HepG2 (cell line): ENCODE measurements around the gene DOCK10. TPM values are rescaled to one million over a fixed set of nuclear protein-coding genes. Genes with fewer than 3 reads are reported as not detected.

ENCODE experiments used
- ATAC-seq: fragments of 200-7000 bp; cut with Tn5 transposase; 3 replicates; pipeline ENCODE4 v1.9.1; 2020; ENCODE audit warnings: mild to moderate bottlenecking, moderate library complexity
- BruUV-seq: library from RNA; stranded (reverse); fragments of 400-500 nt; replicated peaks from 2 replicates; lab custom pipeline; 2021; lab: Mats Ljungman, UMichigan
- CTCF ChIA-PET: fragments of 300-600 bp; formaldehyde crosslinking; extraction: SDS; loops from one replicate; lab custom pipeline; 2021; ENCODE audit warnings: low total read pairs, inconsistent platforms, low intra/inter-chr PET ratio; lab: Yijun Ruan, JAX
- POLR2A ChIA-PET: fragments of 350-600 bp; sonication (Branson Sonifier 250); formaldehyde crosslinking; loops from one replicate; lab custom pipeline; 2020; ENCODE audit warnings: antibody characterized with exemption, inconsistent platforms; lab: Yijun Ruan, JAX
- DNase-seq: peaks from one replicate; pipeline ENCODE4 v3.0.0-alpha.2; 2015; ENCODE audit warnings: low spot score
- FAIRE-seq: peaks from 3 replicates; lab custom pipeline; 2011; peaks lifted over from hg19 to GRCh38; lab: Jason Lieb, UNC
- H2AFZ ChIP-seq: one replicate; pipeline ENCODE4 v1.6.1; 2011; ENCODE audit warnings: low read length, inconsistent platforms
- H3K27ac ChIP-seq: fragments of 300-600 bp; 3 replicates; pipeline ENCODE4 v1.8.0; 2011; ENCODE audit warnings: mixed run types, mild to moderate bottlenecking, mixed read lengths, low read length, inconsistent platforms; ENCODE audit not compliant: insufficient read depth; ENCODE audit errors: extremely low read length
- H3K27me3 ChIP-seq, 2 experiments: fragments of 200-600 bp in 1 of 2; 2 replicates in 1 of 2; 3 replicates in 1 of 2; pipeline versions ENCODE4 v1.6.0 to v1.8.0; 2011; ENCODE audit warnings: low read length in 2 of 2, mild to moderate bottlenecking in 2 of 2, moderate library complexity in 2 of 2, inconsistent platforms in 1 of 2; ENCODE audit not compliant: insufficient read depth in 2 of 2, control insufficient read depth in 1 of 2
- H3K36me3 ChIP-seq, 2 experiments: fragments of 200-600 bp in 1 of 2; replicated peaks in 1 of 2; 2 replicates in 1 of 2; 3 replicates in 1 of 2; pipeline versions ENCODE4 v1.5.1 to v1.8.0; 2011; ENCODE audit warnings: low read length in 2 of 2, inconsistent platforms in 1 of 2; ENCODE audit not compliant: insufficient read depth in 2 of 2, control insufficient read depth in 1 of 2
- H3K4me1 ChIP-seq: 2 replicates; pipeline ENCODE4 v1.5.1; 2012; ENCODE audit warnings: low read length, inconsistent platforms; ENCODE audit not compliant: insufficient read depth
- H3K4me2 ChIP-seq: 2 replicates; pipeline ENCODE4 v1.6.0; 2011; ENCODE audit warnings: low read depth, low read length, inconsistent platforms
- H3K4me3 ChIP-seq, 3 experiments: fragments of 200-600 bp in 1 of 3; sonication (generic), shearing (Covaris generic) in 1 of 3; replicated peaks in 1 of 3; 2 replicates each; pipeline ENCODE4 v1.5.1; 2011 to 2016; ENCODE audit warnings: low read length in 3 of 3, inconsistent platforms in 2 of 3, low read depth in 2 of 3, mild to moderate bottlenecking in 2 of 3, control low read depth in 1 of 3, mixed read lengths in 1 of 3; ENCODE audit not compliant: insufficient read depth in 1 of 3
- H3K79me2 ChIP-seq: one replicate; pipeline ENCODE4 v1.6.1; 2011; ENCODE audit warnings: low read length, inconsistent platforms; ENCODE audit not compliant: insufficient read depth
- H3K9ac ChIP-seq: 2 replicates; pipeline ENCODE4 v1.6.0; 2011; ENCODE audit warnings: mild to moderate bottlenecking, low read depth, low read length, inconsistent platforms; ENCODE audit not compliant: insufficient read depth
- H3K9me3 ChIP-seq: 2 replicates; pipeline ENCODE4 v1.5.1; 2012; ENCODE audit warnings: mild to moderate bottlenecking, low read length
- H4K20me1 ChIP-seq: 2 replicates; pipeline ENCODE4 v1.6.0; 2011; ENCODE audit warnings: inconsistent platforms, mild to moderate bottlenecking, low read length, moderate library complexity; ENCODE audit not compliant: insufficient read depth
- FIP1L1 ChIP-seq: fragments of 200-400 bp; formaldehyde crosslinking; IDR thresholded peaks from 2 replicates; pipeline ENCODE4 v1.6.1; 2018; ENCODE audit warnings: low read depth, mild to moderate bottlenecking, low read length, moderate library complexity, borderline replicate concordance; ENCODE audit not compliant: insufficient read depth
- FLYWCH1 ChIP-seq: sonication (generic); formaldehyde crosslinking; IDR thresholded peaks from 2 replicates; pipeline ENCODE4 v1.8.1; 2023; ENCODE audit warnings: mild to moderate bottlenecking, missing genetic modification reagents
- GZF1 ChIP-seq: sonication (generic); formaldehyde crosslinking; IDR thresholded peaks from 2 replicates; pipeline ENCODE4 v1.5.1; 2020; ENCODE audit warnings: mild to moderate bottlenecking, missing genetic modification reagents
- RBAK ChIP-seq: sonication (generic); formaldehyde crosslinking; IDR thresholded peaks from 2 replicates; pipeline ENCODE4 v1.5.1; 2020; ENCODE audit warnings: mild to moderate bottlenecking, missing genetic modification reagents
- SPEN ChIP-seq: sonication (generic); formaldehyde crosslinking; IDR thresholded peaks from 2 replicates; pipeline ENCODE4 v1.5.1; 2020; ENCODE audit warnings: low read depth, mild to moderate bottlenecking, missing genetic modification reagents
- ZBTB7A ChIP-seq: sonication (generic); formaldehyde crosslinking; IDR thresholded peaks from 2 replicates; pipeline ENCODE4 v1.8.0; 2022; ENCODE audit warnings: mild to moderate bottlenecking, missing genetic modification reagents
- ZNF10 ChIP-seq: sonication (generic); formaldehyde crosslinking; IDR thresholded peaks from 2 replicates; pipeline ENCODE4 v1.4.0; 2020; ENCODE audit warnings: mild to moderate bottlenecking, low read depth, missing genetic modification reagents, borderline replicate concordance
- ZNF543 ChIP-seq: sonication (generic); formaldehyde crosslinking; IDR thresholded peaks from 2 replicates; pipeline ENCODE4 v1.4.0; 2020; ENCODE audit warnings: mild to moderate bottlenecking, missing genetic modification reagents
- ZSCAN9 ChIP-seq: IDR thresholded peaks from 2 replicates; pipeline ENCODE4 v1.6.1; 2016; ENCODE audit warnings: borderline replicate concordance
- WGBS: methylation state at CpG from one replicate; pipeline ENCODE4 v1.1.6; 2017; ENCODE audit warnings: low lambda C conversion rate; 5-methylcytosine and 5-hydroxymethylcytosine counted together
- in situ Hi-C: cut with HindIII; loops from 2 replicates; pipeline ENCODE4 v1.10.0; 2017; ENCODE audit warnings: low pct_unique_long_range_greater_than_20kb; ENCODE audit not compliant: extremely low pct_ligation_motif_present
- intact Hi-C: fragments of 100-400 bp; cut with micrococcal nuclease; formaldehyde crosslinking; loops from one replicate; pipeline ENCODE4 v1.10.0; 2022; ENCODE audit not compliant: unreplicated experiment
- polyA plus RNA-seq, 8 experiments: library from polyadenylated mRNA; depleted of rRNA in 3 of 8; stranded (reverse) in 7 of 8; unstranded in 1 of 8; fragments of >200 nt; fragmentation: Illumina TruSeq in 4 of 8; extraction: Trizol in 4 of 8; gene quantifications; 2 replicates each; pipeline versions ENCODE4 v1.2.1 to v1.2.3, GENCODE V29; 2011 to 2016; ENCODE audit warnings: low read depth in 4 of 8, missing spikeins in 1 of 8, mixed read lengths in 1 of 8; ENCODE audit not compliant: insufficient read depth in 1 of 8
- total RNA-seq, 5 experiments: library from RNA; depleted of rRNA; stranded (reverse); fragments of >200 nt; fragmentation: Illumina TruSeq; extraction: Trizol; gene quantifications; 2 replicates each; pipeline ENCODE4 v1.2.3, GENCODE V29; 2016; ENCODE audit warnings: low read depth in 1 of 5
- TF ChIP-seq, protein P1 (sequence below): IDR thresholded peaks from 2 replicates; pipeline ENCODE4 v1.6.1; 2012; ENCODE audit warnings: low read depth, low read length, improper control_type of control experiment
- TF ChIP-seq, protein P2 (sequence below): sonication (generic); formaldehyde crosslinking; IDR thresholded peaks from 2 replicates; pipeline ENCODE4 v1.4.0; 2020; ENCODE audit warnings: mild to moderate bottlenecking, missing genetic modification reagents, borderline replicate concordance
- TF ChIP-seq, protein P3 (sequence below): sonication (generic); formaldehyde crosslinking; IDR thresholded peaks from 2 replicates; pipeline ENCODE4 v1.4.0; 2020; ENCODE audit warnings: missing genetic modification reagents; ENCODE audit errors: not compliant biosample characterization
- TF ChIP-seq, protein P4 (sequence below): sonication (generic); formaldehyde crosslinking; IDR thresholded peaks from 2 replicates; pipeline ENCODE4 v1.4.0; 2020; ENCODE audit warnings: missing genetic modification reagents
- TF ChIP-seq, protein P5 (sequence below): sonication (generic); formaldehyde crosslinking; IDR thresholded peaks from 2 replicates; pipeline ENCODE4 v1.8.0; 2022; ENCODE audit warnings: mild to moderate bottlenecking, missing genetic modification reagents, moderate library complexity
- TF ChIP-seq, protein P6 (sequence below): sonication (generic); formaldehyde crosslinking; IDR thresholded peaks from 2 replicates; pipeline ENCODE4 v1.4.0; 2020; ENCODE audit warnings: missing genetic modification reagents, borderline replicate concordance

DOCK10 gene
- total and polyA plus RNA-seq, 2 of the 13 experiments (the other 11 are each of a cell fraction or from before 2014, with no cell fraction given) = not detected

DNA sequence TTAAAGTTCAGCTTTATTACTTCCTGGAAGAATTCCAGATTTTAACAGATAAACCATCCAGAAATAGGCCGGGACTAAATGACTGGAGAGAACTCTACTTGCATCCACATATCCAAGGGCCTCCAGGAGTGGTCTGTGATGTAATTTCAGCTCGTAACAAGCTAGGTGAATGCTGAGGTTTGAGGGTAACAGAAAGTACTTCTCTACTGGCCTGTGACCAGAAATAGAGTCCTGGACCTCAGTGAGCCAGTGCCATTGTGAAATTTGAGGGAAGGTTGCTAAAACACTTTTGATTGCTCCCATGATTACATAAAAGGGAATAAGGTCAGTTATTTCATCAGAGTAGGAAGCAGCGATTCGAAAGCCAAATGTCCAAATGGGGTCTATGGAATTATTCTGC, 158.1 kb downstream of the DOCK10 start:
- no peak overlapping the region for H2AFZ ChIP-seq
- no peak for DNase-seq
- no peak overlapping the region for H3K27ac ChIP-seq
- ATAC-seq = no peak
- no peaks in the 10 kb centered on the region for H3K4me1 ChIP-seq
- CTCF ChIA-PET = no interaction called here
- no peaks in the 10 kb centered on the region for H3K79me2 ChIP-seq
- no peaks in the 10 kb centered on the region for H3K27me3 ChIP-seq
- no peak for FAIRE-seq
- intact Hi-C loops (no loop called here), in situ Hi-C loops (no loop called here)
- H4K20me1 ChIP-seq = no peaks in the 10 kb centered on the region
- no peaks in the 10 kb centered on the region for H3K36me3 ChIP-seq
- H3K9me3 ChIP-seq = no peaks in the 10 kb centered on the region
- WGBS = 3% methylated on average over 4 of the region's 4 CpGs
- H3K4me2 ChIP-seq = no peak overlapping the region
- BruUV-seq = no TSS peak
- no peak overlapping the region for H3K9ac ChIP-seq
- TF ChIP-seq, protein P1, sequence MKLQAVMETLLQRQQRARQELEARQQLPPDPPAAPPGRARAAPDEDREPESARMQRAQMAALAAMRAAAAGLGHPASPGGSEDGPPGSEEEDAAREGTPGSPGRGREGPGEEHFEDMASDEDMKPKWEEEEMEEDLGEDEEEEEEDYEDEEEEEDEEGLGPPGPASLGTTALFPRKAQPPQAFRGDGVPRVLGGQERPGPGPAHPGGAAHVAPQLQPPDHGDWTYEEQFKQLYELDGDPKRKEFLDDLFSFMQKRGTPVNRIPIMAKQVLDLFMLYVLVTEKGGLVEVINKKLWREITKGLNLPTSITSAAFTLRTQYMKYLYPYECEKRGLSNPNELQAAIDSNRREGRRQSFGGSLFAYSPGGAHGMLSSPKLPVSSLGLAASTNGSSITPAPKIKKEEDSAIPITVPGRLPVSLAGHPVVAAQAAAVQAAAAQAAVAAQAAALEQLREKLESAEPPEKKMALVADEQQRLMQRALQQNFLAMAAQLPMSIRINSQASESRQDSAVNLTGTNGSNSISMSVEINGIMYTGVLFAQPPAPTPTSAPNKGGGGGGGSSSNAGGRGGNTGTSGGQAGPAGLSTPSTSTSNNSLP = no peak
- TF ChIP-seq, protein P2, sequence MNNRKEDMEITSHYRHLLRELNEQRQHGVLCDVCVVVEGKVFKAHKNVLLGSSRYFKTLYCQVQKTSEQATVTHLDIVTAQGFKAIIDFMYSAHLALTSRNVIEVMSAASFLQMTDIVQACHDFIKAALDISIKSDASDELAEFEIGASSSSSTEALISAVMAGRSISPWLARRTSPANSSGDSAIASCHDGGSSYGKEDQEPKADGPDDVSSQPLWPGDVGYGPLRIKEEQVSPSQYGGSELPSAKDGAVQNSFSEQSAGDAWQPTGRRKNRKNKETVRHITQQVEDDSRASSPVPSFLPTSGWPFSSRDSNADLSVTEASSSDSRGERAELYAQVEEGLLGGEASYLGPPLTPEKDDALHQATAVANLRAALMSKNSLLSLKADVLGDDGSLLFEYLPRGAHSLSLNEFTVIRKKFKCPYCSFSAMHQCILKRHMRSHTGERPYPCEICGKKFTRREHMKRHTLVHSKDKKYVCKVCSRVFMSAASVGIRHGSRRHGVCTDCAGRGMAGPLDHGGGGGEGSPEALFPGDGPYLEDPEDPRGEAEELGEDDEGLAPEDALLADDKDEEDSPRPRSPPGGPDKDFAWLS (CRISPR knock-in tag) = no peak
- no peak for TF ChIP-seq SPEN (CRISPR knock-in tag)
- TF ChIP-seq, protein P3, sequence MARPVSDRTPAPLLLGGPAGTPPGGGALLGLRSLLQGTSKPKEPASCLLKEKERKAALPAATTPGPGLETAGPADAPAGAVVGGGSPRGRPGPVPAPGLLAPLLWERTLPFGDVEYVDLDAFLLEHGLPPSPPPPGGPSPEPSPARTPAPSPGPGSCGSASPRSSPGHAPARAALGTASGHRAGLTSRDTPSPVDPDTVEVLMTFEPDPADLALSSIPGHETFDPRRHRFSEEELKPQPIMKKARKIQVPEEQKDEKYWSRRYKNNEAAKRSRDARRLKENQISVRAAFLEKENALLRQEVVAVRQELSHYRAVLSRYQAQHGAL = no peak
- no peak for TF ChIP-seq RBAK
- TF ChIP-seq, protein P4, sequence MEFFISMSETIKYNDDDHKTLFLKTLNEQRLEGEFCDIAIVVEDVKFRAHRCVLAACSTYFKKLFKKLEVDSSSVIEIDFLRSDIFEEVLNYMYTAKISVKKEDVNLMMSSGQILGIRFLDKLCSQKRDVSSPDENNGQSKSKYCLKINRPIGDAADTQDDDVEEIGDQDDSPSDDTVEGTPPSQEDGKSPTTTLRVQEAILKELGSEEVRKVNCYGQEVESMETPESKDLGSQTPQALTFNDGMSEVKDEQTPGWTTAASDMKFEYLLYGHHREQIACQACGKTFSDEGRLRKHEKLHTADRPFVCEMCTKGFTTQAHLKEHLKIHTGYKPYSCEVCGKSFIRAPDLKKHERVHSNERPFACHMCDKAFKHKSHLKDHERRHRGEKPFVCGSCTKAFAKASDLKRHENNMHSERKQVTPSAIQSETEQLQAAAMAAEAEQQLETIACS (CRISPR knock-in tag) = no peak
- no peak for TF ChIP-seq GZF1 (CRISPR knock-in tag)
- no peak for TF ChIP-seq FLYWCH1 (CRISPR knock-in tag)
- TF ChIP-seq ZSCAN9 (CRISPR knock-in tag) = no peak
- TF ChIP-seq, protein P5, sequence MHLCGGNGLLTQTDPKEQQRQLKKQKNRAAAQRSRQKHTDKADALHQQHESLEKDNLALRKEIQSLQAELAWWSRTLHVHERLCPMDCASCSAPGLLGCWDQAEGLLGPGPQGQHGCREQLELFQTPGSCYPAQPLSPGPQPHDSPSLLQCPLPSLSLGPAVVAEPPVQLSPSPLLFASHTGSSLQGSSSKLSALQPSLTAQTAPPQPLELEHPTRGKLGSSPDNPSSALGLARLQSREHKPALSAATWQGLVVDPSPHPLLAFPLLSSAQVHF (CRISPR knock-in tag) = no peak
- TF ChIP-seq FIP1L1 = no peak
- TF ChIP-seq ZNF543 (CRISPR knock-in tag) = no peak
- TF ChIP-seq ZNF10 = no peak
- TF ChIP-seq ZBTB7A (CRISPR knock-in tag) = no peak
- TF ChIP-seq, protein P6, sequence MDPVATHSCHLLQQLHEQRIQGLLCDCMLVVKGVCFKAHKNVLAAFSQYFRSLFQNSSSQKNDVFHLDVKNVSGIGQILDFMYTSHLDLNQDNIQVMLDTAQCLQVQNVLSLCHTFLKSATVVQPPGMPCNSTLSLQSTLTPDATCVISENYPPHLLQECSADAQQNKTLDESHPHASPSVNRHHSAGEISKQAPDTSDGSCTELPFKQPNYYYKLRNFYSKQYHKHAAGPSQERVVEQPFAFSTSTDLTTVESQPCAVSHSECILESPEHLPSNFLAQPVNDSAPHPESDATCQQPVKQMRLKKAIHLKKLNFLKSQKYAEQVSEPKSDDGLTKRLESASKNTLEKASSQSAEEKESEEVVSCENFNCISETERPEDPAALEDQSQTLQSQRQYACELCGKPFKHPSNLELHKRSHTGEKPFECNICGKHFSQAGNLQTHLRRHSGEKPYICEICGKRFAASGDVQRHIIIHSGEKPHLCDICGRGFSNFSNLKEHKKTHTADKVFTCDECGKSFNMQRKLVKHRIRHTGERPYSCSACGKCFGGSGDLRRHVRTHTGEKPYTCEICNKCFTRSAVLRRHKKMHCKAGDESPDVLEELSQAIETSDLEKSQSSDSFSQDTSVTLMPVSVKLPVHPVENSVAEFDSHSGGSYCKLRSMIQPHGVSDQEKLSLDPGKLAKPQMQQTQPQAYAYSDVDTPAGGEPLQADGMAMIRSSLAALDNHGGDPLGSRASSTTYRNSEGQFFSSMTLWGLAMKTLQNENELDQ (CRISPR knock-in tag) = no peak
- H3K4me3 ChIP-seq = no peak overlapping the region
- POLR2A ChIA-PET = no interaction called here
